Measurements from ENCODE around the gene NFIA. TPM values are rescaled to one million over a fixed set of nuclear protein-coding genes. Genes with fewer than 3 reads are reported as not detected.

Gene NFIA
- total and polyA plus RNA-seq, 2 donors, result 18.1 to 105 TPM

GRCh38 chr1:61316493-61316892 is 234.1 kb downstream of the NFIA start:
- no peak overlapping the region for H3K4me3 ChIP-seq (ENCODE audit: low read depth, low read length)
- no peaks in the 10 kb centered on the region for H3K4me1 ChIP-seq (ENCODE audit: insufficient read depth)
- no peak overlapping the region for H3K27ac ChIP-seq (ENCODE audit: low read depth)
- DNase-seq (ENCODE audit: extremely low spot score), result no peak
- WGBS, result 86% methylated on average over 7 of the region's 7 CpGs
- no peaks in the 10 kb centered on the region for H3K36me3 ChIP-seq (ENCODE audit: insufficient read depth)

GRCh38 chr1:61318319-61319125 is 236.2 kb downstream of the NFIA start:
- H3K4me3 ChIP-seq (ENCODE audit: low read depth, low read length), result no peak overlapping the region
- 22% methylated on average over 8 of the region's 8 CpGs for WGBS

GRCh38 chr1:61320575-61320974 is 238.2 kb downstream of the NFIA start:
- WGBS, result 85% methylated on average over 2 of the region's 2 CpGs
- Histone ChIP-seq H3K4me3 (ENCODE audit: low read depth, low read length) (no peak overlapping the region), H3K36me3 (ENCODE audit: insufficient read depth) (no peaks in the 10 kb centered on the region), H3K4me1 (ENCODE audit: insufficient read depth) (no peaks in the 10 kb centered on the region), H3K27ac (ENCODE audit: low read depth) (no peak overlapping the region)
- DNase-seq (ENCODE audit: extremely low spot score), result no peak

More at GRCh38 chr1:61318319-61319125, 236.2 kb downstream of the NFIA start:
- Histone ChIP-seq H3K4me1 (ENCODE audit: insufficient read depth) (no peaks in the 10 kb centered on the region), H3K36me3 (ENCODE audit: insufficient read depth) (no peaks in the 10 kb centered on the region), H3K27ac (ENCODE audit: low read depth) (peak overlapping the region; percentile 15)
- DNase-seq (ENCODE audit: extremely low spot score), result peak; percentile 77

- H3K27ac ChIP-seq (ENCODE audit: low read depth), result no peak overlapping the region
- DNase-seq (ENCODE audit: extremely low spot score), result no peak
- WGBS, result 95% methylated on average over 7 of the region's 7 CpGs
- H3K4me1 ChIP-seq (ENCODE audit: insufficient read depth), result no peaks in the 10 kb centered on the region
- H3K36me3 ChIP-seq (ENCODE audit: insufficient read depth), result no peaks in the 10 kb centered on the region
- no peak overlapping the region for H3K4me3 ChIP-seq (ENCODE audit: low read depth, low read length)
Observed at GRCh38 chr1:61322008-61322744, 239.8 kb downstream of the NFIA start.

GRCh38 chr1:61322769-61323168 is 240.4 kb downstream of the NFIA start:
- Histone ChIP-seq H3K27ac (ENCODE audit: low read depth) (no peak overlapping the region), H3K4me3 (ENCODE audit: low read depth, low read length) (no peak overlapping the region), H3K4me1 (ENCODE audit: insufficient read depth) (no peaks in the 10 kb centered on the region), H3K36me3 (ENCODE audit: insufficient read depth) (no peaks in the 10 kb centered on the region)
- DNase-seq (ENCODE audit: extremely low spot score), result no peak

- Histone ChIP-seq H3K4me1 (ENCODE audit: insufficient read depth) (no peaks in the 10 kb centered on the region), H3K36me3 (ENCODE audit: insufficient read depth) (no peaks in the 10 kb centered on the region), H3K4me3 (ENCODE audit: low read depth, low read length) (no peak overlapping the region), H3K27ac (ENCODE audit: low read depth) (no peak overlapping the region)
- 81% methylated on average over 6 of the region's 6 CpGs for WGBS
- DNase-seq (ENCODE audit: extremely low spot score), result no peak
Observed at GRCh38 chr1:61323681-61324328, 241.4 kb downstream of the NFIA start.

GRCh38 chr1:61326713-61327112 is 244.4 kb downstream of the NFIA start:
- H3K27ac ChIP-seq (ENCODE audit: low read depth), result no peak overlapping the region
- no peaks in the 10 kb centered on the region for H3K36me3 ChIP-seq (ENCODE audit: insufficient read depth)
- H3K4me1 ChIP-seq (ENCODE audit: insufficient read depth), result no peaks in the 10 kb centered on the region
- 47% methylated on average over 2 of the region's 2 CpGs for WGBS
- no peak overlapping the region for H3K4me3 ChIP-seq (ENCODE audit: low read depth, low read length)
- DNase-seq (ENCODE audit: extremely low spot score), result no peak

- H3K4me3 ChIP-seq (ENCODE audit: low read depth, low read length), result no peak overlapping the region
- 95% methylated on average over 5 of the region's 5 CpGs for WGBS
- H3K36me3 ChIP-seq (ENCODE audit: insufficient read depth), result no peaks in the 10 kb centered on the region
- H3K4me1 ChIP-seq (ENCODE audit: insufficient read depth), result no peaks in the 10 kb centered on the region
- no peak for DNase-seq (ENCODE audit: extremely low spot score)
- H3K27ac ChIP-seq (ENCODE audit: low read depth), result no peak overlapping the region
Observed at GRCh38 chr1:61327436-61327835, 245.1 kb downstream of the NFIA start.

GRCh38 chr1:61329556-61329955 is 247.2 kb downstream of the NFIA start:
- no peak overlapping the region for H3K27ac ChIP-seq (ENCODE audit: low read depth)
- H3K4me1 ChIP-seq (ENCODE audit: insufficient read depth), result no peaks in the 10 kb centered on the region
- no peak overlapping the region for H3K4me3 ChIP-seq (ENCODE audit: low read depth, low read length)
- no peak for DNase-seq (ENCODE audit: extremely low spot score)
- H3K36me3 ChIP-seq (ENCODE audit: insufficient read depth), result no peaks in the 10 kb centered on the region
- 97% methylated on average over 4 of the region's 4 CpGs for WGBS

- Histone ChIP-seq H3K4me1 (ENCODE audit: insufficient read depth) (no peaks in the 10 kb centered on the region), H3K4me3 (ENCODE audit: low read depth, low read length) (no peak overlapping the region), H3K36me3 (ENCODE audit: insufficient read depth) (no peaks in the 10 kb centered on the region), H3K27ac (ENCODE audit: low read depth) (no peak overlapping the region)
- DNase-seq (ENCODE audit: extremely low spot score), result no peak
- 90% methylated on average over 5 of the region's 5 CpGs for WGBS
Observed at GRCh38 chr1:61330018-61330417, 247.7 kb downstream of the NFIA start.

- no peaks in the 10 kb centered on the region for H3K36me3 ChIP-seq (ENCODE audit: insufficient read depth)
- H3K4me3 ChIP-seq (ENCODE audit: low read depth, low read length), result no peak overlapping the region
- no peak overlapping the region for H3K27ac ChIP-seq (ENCODE audit: low read depth)
- 97% methylated on average over 2 of the region's 2 CpGs for WGBS
- no peaks in the 10 kb centered on the region for H3K4me1 ChIP-seq (ENCODE audit: insufficient read depth)
- DNase-seq (ENCODE audit: extremely low spot score), result no peak
Observed at GRCh38 chr1:61330571-61330970, 248.2 kb downstream of the NFIA start.

- Histone ChIP-seq H3K27ac (ENCODE audit: low read depth) (no peak overlapping the region), H3K36me3 (ENCODE audit: insufficient read depth) (no peaks in the 10 kb centered on the region), H3K4me1 (ENCODE audit: insufficient read depth) (no peaks in the 10 kb centered on the region), H3K4me3 (ENCODE audit: low read depth, low read length) (no peak overlapping the region)
- DNase-seq (ENCODE audit: extremely low spot score), result no peak
- 71% methylated on average over 1 of the region's 1 CpG for WGBS
Observed at GRCh38 chr1:61332196-61332753, 249.9 kb downstream of the NFIA start.

- no peak overlapping the region for H3K27ac ChIP-seq (ENCODE audit: low read depth)
- no peak for DNase-seq (ENCODE audit: extremely low spot score)
- no peaks in the 10 kb centered on the region for H3K4me1 ChIP-seq (ENCODE audit: insufficient read depth)
- H3K4me3 ChIP-seq (ENCODE audit: low read depth, low read length), result no peak overlapping the region
- 67% methylated on average over 1 of the region's 1 CpG for WGBS
- H3K36me3 ChIP-seq (ENCODE audit: insufficient read depth), result no peaks in the 10 kb centered on the region
Observed at GRCh38 chr1:61332796-61333195, 250.4 kb downstream of the NFIA start.

All from urinary bladder (tissue), 4 donors.